ENCODE measurements around the gene ETAA1.

The ETAA1 gene

DNA sequence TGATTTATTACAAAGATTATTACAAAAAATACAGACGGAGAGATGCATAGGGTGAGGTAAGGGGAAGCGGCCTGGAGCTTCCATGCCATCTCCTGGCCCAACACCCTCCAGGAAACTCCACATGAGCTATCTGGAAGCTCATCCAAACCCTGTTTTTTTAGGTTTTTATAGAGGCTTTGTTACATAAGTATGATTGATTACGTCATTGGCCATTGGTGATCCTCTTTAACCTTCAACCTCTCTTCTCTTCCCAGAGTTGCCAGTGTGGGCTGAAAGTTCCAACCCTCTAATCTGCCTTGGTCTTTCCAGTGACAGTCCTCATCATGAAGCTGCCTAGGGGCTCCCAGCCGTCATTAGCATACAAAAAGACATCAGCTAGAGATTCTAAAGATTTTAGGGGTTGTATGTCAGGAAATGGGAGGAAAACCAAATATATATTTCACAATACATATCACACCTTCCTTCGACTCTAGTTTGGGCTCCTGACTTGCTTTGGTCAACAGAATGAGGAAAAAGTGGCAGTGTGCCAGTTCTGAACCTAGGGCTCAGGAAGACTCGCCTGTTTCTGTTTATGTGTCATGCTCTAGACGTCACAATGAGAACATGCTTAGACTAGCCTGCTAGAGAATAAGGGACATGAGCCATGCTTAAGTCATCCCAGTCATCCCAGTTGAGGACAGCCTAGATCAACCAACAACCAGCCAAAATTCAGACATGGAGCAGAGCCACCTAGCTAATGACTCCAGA lies 54.1 kb downstream of the ETAA1 start (continued):
- TF ChIP-seq ZNF777 (tag by site-specific recombination; IDR thresholded peaks at IDR 0.05; ENCODE audit: borderline replicate concordance) (no peak), RBAK (tag by site-specific recombination; IDR thresholded peaks at IDR 0.05) (no peak), ZBTB48 (tag by site-specific recombination; IDR thresholded peaks at IDR 0.05) (peak; percentile 72), ZNF692 (tag by site-specific recombination; IDR thresholded peaks at IDR 0.05) (no peak), ZNF426 (tag by site-specific recombination; IDR thresholded peaks at IDR 0.05) (no peak), SCRT1 (tag by site-specific recombination; IDR thresholded peaks at IDR 0.05; ENCODE audit: borderline replicate concordance) (no peak), KLF10 (tag by site-specific recombination; IDR thresholded peaks at IDR 0.05) (no peak), ZNF341 (tag by site-specific recombination; IDR thresholded peaks at IDR 0.05; ENCODE audit: low read depth) (no peak), ZNF660 (tag by site-specific recombination; IDR thresholded peaks at IDR 0.05) (peak; percentile 81), HOXC10 (CRISPR knock-in tag; IDR thresholded peaks at IDR 0.05) (no peak), ZBTB21 (tag by site-specific recombination; IDR thresholded peaks at IDR 0.05) (peak; percentile 90), GLIS2 (tag by site-specific recombination; IDR thresholded peaks at IDR 0.05) (no peak), ZNF747 (tag by site-specific recombination; IDR thresholded peaks at IDR 0.05) (no peak), MYNN (tag by site-specific recombination; IDR thresholded peaks at IDR 0.05; ENCODE audit: borderline replicate concordance) (no peak), ZNF133 (tag by site-specific recombination; IDR thresholded peaks at IDR 0.05) (no peak), ZNF157 (tag by site-specific recombination; IDR thresholded peaks at IDR 0.05) (no peak)
- TF ChIP-seq, protein P1, sequence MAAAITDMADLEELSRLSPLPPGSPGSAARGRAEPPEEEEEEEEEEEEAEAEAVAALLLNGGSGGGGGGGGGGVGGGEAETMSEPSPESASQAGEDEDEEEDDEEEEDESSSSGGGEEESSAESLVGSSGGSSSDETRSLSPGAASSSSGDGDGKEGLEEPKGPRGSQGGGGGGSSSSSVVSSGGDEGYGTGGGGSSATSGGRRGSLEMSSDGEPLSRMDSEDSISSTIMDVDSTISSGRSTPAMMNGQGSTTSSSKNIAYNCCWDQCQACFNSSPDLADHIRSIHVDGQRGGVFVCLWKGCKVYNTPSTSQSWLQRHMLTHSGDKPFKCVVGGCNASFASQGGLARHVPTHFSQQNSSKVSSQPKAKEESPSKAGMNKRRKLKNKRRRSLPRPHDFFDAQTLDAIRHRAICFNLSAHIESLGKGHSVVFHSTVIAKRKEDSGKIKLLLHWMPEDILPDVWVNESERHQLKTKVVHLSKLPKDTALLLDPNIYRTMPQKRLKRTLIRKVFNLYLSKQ (tag by site-specific recombination; IDR thresholded peaks at IDR 0.05; ENCODE audit: borderline replicate concordance), result no peak
- TF ChIP-seq, protein P2, sequence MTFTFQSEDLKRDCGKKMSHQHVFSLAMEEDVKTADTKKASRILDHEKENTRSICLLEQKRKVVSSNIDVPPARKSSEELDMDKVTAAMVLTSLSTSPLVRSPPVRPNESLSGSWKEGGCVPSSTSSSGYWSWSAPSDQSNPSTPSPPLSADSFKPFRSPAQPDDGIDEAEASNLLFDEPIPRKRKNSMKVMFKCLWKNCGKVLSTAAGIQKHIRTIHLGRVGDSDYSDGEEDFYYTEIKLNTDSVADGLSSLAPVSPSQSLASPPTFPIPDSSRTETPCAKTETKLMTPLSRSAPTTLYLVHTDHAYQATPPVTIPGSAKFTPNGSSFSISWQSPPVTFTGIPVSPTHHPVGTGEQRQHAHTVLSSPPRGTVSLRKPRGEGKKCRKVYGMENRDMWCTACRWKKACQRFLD (tag by site-specific recombination; IDR thresholded peaks at IDR 0.05), result no peak

- no peaks in the 10 kb centered on the region for H3K9me3 ChIP-seq (ENCODE audit: control insufficient read depth, insufficient read depth, low read depth, low read length)
- ChIA-PET POLR2A (no interaction called here), CTCF (interaction anchor here (0.7 kb wide), 1 partner anchor 80 kb away, joined by 5 read pairs; no protein-coding TSS in a partner anchor)
- H3K4me3 ChIP-seq (ENCODE audit: low read depth, low read length), result no peak overlapping the region
- peaks cover 8% of the 10 kb centered on the region for H3K4me1 ChIP-seq (ENCODE audit: control insufficient read depth, insufficient read depth, low read length)
- no peaks in the 10 kb centered on the region for H3K36me3 ChIP-seq (ENCODE audit: control insufficient read depth in 2 of 2, insufficient read depth in 1 of 2, low read length in 2 of 2)
- H3K27ac ChIP-seq (ENCODE audit: extremely low read depth, low read depth, low read length), result no peak overlapping the region
- TF ChIP-seq ZNF658 (tag by site-specific recombination; IDR thresholded peaks at IDR 0.05) (no peak), ZFP37 (tag by site-specific recombination; IDR thresholded peaks at IDR 0.05) (no peak), ZNF26 (tag by site-specific recombination; IDR thresholded peaks at IDR 0.05) (no peak), ZBTB21 (tag by site-specific recombination; IDR thresholded peaks at IDR 0.05) (no peak), HOXA7 (CRISPR knock-in tag; IDR thresholded peaks at IDR 0.05; ENCODE audit: borderline replicate concordance) (no peak), ZNF785 (tag by site-specific recombination; IDR thresholded peaks at IDR 0.05) (no peak), ZNF140 (tag by site-specific recombination; IDR thresholded peaks at IDR 0.05) (no peak), ZNF223 (tag by site-specific recombination; IDR thresholded peaks at IDR 0.05) (no peak), ZNF169 (tag by site-specific recombination; IDR thresholded peaks at IDR 0.05) (no peak)
- TF ChIP-seq, protein P3, sequence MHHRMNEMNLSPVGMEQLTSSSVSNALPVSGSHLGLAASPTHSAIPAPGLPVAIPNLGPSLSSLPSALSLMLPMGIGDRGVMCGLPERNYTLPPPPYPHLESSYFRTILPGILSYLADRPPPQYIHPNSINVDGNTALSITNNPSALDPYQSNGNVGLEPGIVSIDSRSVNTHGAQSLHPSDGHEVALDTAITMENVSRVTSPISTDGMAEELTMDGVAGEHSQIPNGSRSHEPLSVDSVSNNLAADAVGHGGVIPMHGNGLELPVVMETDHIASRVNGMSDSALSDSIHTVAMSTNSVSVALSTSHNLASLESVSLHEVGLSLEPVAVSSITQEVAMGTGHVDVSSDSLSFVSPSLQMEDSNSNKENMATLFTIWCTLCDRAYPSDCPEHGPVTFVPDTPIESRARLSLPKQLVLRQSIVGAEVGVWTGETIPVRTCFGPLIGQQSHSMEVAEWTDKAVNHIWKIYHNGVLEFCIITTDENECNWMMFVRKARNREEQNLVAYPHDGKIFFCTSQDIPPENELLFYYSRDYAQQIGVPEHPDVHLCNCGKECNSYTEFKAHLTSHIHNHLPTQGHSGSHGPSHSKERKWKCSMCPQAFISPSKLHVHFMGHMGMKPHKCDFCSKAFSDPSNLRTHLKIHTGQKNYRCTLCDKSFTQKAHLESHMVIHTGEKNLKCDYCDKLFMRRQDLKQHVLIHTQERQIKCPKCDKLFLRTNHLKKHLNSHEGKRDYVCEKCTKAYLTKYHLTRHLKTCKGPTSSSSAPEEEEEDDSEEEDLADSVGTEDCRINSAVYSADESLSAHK (tag by site-specific recombination; IDR thresholded peaks at IDR 0.05), result no peak
- TF ChIP-seq, protein P4, sequence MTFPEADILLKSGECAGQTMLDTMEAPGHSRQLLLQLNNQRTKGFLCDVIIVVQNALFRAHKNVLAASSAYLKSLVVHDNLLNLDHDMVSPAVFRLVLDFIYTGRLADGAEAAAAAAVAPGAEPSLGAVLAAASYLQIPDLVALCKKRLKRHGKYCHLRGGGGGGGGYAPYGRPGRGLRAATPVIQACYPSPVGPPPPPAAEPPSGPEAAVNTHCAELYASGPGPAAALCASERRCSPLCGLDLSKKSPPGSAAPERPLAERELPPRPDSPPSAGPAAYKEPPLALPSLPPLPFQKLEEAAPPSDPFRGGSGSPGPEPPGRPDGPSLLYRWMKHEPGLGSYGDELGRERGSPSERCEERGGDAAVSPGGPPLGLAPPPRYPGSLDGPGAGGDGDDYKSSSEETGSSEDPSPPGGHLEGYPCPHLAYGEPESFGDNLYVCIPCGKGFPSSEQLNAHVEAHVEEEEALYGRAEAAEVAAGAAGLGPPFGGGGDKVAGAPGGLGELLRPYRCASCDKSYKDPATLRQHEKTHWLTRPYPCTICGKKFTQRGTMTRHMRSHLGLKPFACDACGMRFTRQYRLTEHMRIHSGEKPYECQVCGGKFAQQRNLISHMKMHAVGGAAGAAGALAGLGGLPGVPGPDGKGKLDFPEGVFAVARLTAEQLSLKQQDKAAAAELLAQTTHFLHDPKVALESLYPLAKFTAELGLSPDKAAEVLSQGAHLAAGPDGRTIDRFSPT (tag by site-specific recombination; IDR thresholded peaks at IDR 0.05), result no peak
Observed at GRCh38 chr2:67453310-67453709, 56.2 kb downstream of the ETAA1 start.

Measured in HEK293 (cell line).